Measurements from ENCODE around the gene KRT80.

The KRT80 gene

GRCh38 chr12:52216807-52217206 is 25.0 kb upstream of the KRT80 start:
- no peak overlapping the region for H3K4me3 ChIP-seq (ENCODE audit: low read depth in 1 of 2, low read length in 1 of 2)
- H3K36me3 ChIP-seq, result no peaks in the 10 kb centered on the region
- no peak for TF ChIP-seq CTCF (IDR thresholded peaks at IDR 0.05)
- no peak overlapping the region for H3K27ac ChIP-seq
- H3K9me3 ChIP-seq, result no peaks in the 10 kb centered on the region
- peaks cover 22% of the 10 kb centered on the region for H3K27me3 ChIP-seq
- no peaks in the 10 kb centered on the region for H3K4me1 ChIP-seq (ENCODE audit: control insufficient read depth in 1 of 2, insufficient read depth in 1 of 2, low read depth in 1 of 2, low read length in 1 of 2)

- H3K9me3 ChIP-seq, result no peaks in the 10 kb centered on the region
- H3K4me3 ChIP-seq (ENCODE audit: low read depth in 1 of 2, low read length in 1 of 2), result no peak overlapping the region
- no peaks in the 10 kb centered on the region for H3K36me3 ChIP-seq
- no peaks in the 10 kb centered on the region for H3K4me1 ChIP-seq (ENCODE audit: control insufficient read depth in 1 of 2, insufficient read depth in 1 of 2, low read depth in 1 of 2, low read length in 1 of 2)
- peaks cover 15% of the 10 kb centered on the region for H3K27me3 ChIP-seq
- H3K27ac ChIP-seq, result no peak overlapping the region
- no peak for TF ChIP-seq CTCF (IDR thresholded peaks at IDR 0.05)
These were observed 24.3 kb upstream of the KRT80 start for GRCh38 chr12:52216100-52216499.

- TF ChIP-seq CTCF (IDR thresholded peaks at IDR 0.05), result no peak
- Histone ChIP-seq H3K4me3 (ENCODE audit: low read depth in 1 of 2, low read length in 1 of 2) (no peak overlapping the region), H3K4me1 (ENCODE audit: control insufficient read depth in 1 of 2, insufficient read depth in 1 of 2, low read depth in 1 of 2, low read length in 1 of 2) (peaks cover 0 to 4% of the 10 kb centered on the region in 2 experiments)
These were observed 23.8 kb upstream of the KRT80 start for GRCh38 chr12:52215587-52216031.

GRCh38 chr12:52214421-52214802 is 22.6 kb upstream of the KRT80 start:
- H3K4me1 ChIP-seq (ENCODE audit: control insufficient read depth in 1 of 2, insufficient read depth in 1 of 2, low read depth in 1 of 2, low read length in 1 of 2), result peaks cover 0 to 6% of the 10 kb centered on the region in 2 experiments
- H3K9me3 ChIP-seq, result no peaks in the 10 kb centered on the region
- no peak overlapping the region for H3K4me3 ChIP-seq (ENCODE audit: low read depth in 1 of 2, low read length in 1 of 2)
- H3K27me3 ChIP-seq, result no peaks in the 10 kb centered on the region
- no peaks in the 10 kb centered on the region for H3K36me3 ChIP-seq
- no peak overlapping the region for H3K27ac ChIP-seq
- no peak for TF ChIP-seq CTCF (IDR thresholded peaks at IDR 0.05)

More at GRCh38 chr12:52215587-52216031, 23.8 kb upstream of the KRT80 start:
- Histone ChIP-seq H3K36me3 (no peaks in the 10 kb centered on the region), H3K27me3 (peaks cover 10% of the 10 kb centered on the region), H3K9me3 (no peaks in the 10 kb centered on the region), H3K27ac (no peak overlapping the region)

GRCh38 chr12:52213564-52214420 is 22.0 kb upstream of the KRT80 start:
- no peak overlapping the region for H3K4me3 ChIP-seq (ENCODE audit: low read depth in 1 of 2, low read length in 1 of 2)
- no peak overlapping the region for H3K27ac ChIP-seq
- no peaks in the 10 kb centered on the region for H3K9me3 ChIP-seq
- peaks cover 0 to 6% of the 10 kb centered on the region in 2 experiments for H3K4me1 ChIP-seq (ENCODE audit: control insufficient read depth in 1 of 2, insufficient read depth in 1 of 2, low read depth in 1 of 2, low read length in 1 of 2)
- peak; percentile 82 for TF ChIP-seq CTCF (IDR thresholded peaks at IDR 0.05)
- no peaks in the 10 kb centered on the region for H3K27me3 ChIP-seq
- H3K36me3 ChIP-seq, result no peaks in the 10 kb centered on the region

Data from neutrophil (primary cell).